HL-60 (cell line): ENCODE results near the gene CCSER2.

Experiments used
- DNase-seq, 2 experiments: peaks; one replicate each; pipeline ENCODE4 v3.0.0-alpha.2; 2010 to 2020; ENCODE audit warnings: low read depth in 1 of 2, low spot score in 1 of 2
- H3K27ac ChIP-seq: fragments of 250-450 bp; sonication (Bioruptor Pico); replicated peaks from 2 replicates; pipeline ENCODE4 v1.5.1; 2020; ENCODE audit warnings: mild to moderate bottlenecking, moderate library complexity
- H3K27me3 ChIP-seq: fragments of 250-450 bp; sonication (Bioruptor Pico); 2 replicates; pipeline ENCODE4 v1.5.1; 2021; ENCODE audit warnings: mild to moderate bottlenecking, moderate library complexity; ENCODE audit not compliant: insufficient read depth, poor library complexity, severe bottlenecking
- H3K4me3 ChIP-seq: replicated peaks from 2 replicates; pipeline ENCODE4 v1.5.1; 2011; ENCODE audit warnings: mild to moderate bottlenecking, control low read depth, low read length; ENCODE audit not compliant: insufficient read depth
- GABPA ChIP-seq: IDR thresholded peaks from 2 replicates; pipeline ENCODE4 v1.6.1; 2012; ENCODE audit warnings: low read depth
- POLR2AphosphoS5 ChIP-seq: IDR thresholded peaks from 2 replicates; pipeline ENCODE4 v1.6.1; 2012; ENCODE audit warnings: low read depth
- SPI1 ChIP-seq: IDR thresholded peaks from 2 replicates; pipeline ENCODE4 v1.6.1; 2012; ENCODE audit warnings: low read depth, mild to moderate bottlenecking, borderline replicate concordance
- TF ChIP-seq, protein P1 (sequence below): IDR thresholded peaks from 2 replicates; pipeline ENCODE4 v1.6.1; 2012; ENCODE audit warnings: low read depth; ENCODE audit not compliant: insufficient replicate concordance
- TF ChIP-seq, protein P2 (sequence below): IDR thresholded peaks from one replicate; pipeline ENCODE4 v1.5.1; 2011; ENCODE audit warnings: low read length, control low read depth, inconsistent platforms; ENCODE audit not compliant: insufficient read depth

Gene CCSER2

DNA sequence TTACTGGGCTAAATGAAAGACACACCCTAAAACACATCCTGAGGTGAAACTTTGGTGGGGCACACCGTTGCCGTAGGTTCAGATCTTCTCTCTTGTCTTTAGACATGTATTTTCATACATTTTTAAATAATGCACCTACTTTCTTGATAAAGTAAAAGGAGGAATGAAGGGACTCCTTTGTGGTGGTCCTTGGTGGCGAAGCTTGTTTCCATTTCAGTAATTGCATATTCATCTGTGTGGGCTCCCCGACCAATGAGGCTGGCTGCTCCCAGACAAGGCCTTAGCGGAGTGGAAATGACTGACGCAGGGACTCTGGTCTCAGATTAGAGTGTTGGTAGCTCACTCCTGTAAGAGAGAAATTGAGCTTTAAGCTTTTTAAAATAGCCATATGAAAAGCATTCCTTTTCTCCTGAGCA is 815 bp downstream of the CCSER2 start:
- Histone ChIP-seq H3K27me3 (no peaks in the 10 kb centered on the region), H3K4me3 (peak overlapping the region; percentile 69), H3K27ac (no peak overlapping the region)
- no peak for TF ChIP-seq GABPA
- no peak for TF ChIP-seq POLR2AphosphoS5
- TF ChIP-seq, protein P1, sequence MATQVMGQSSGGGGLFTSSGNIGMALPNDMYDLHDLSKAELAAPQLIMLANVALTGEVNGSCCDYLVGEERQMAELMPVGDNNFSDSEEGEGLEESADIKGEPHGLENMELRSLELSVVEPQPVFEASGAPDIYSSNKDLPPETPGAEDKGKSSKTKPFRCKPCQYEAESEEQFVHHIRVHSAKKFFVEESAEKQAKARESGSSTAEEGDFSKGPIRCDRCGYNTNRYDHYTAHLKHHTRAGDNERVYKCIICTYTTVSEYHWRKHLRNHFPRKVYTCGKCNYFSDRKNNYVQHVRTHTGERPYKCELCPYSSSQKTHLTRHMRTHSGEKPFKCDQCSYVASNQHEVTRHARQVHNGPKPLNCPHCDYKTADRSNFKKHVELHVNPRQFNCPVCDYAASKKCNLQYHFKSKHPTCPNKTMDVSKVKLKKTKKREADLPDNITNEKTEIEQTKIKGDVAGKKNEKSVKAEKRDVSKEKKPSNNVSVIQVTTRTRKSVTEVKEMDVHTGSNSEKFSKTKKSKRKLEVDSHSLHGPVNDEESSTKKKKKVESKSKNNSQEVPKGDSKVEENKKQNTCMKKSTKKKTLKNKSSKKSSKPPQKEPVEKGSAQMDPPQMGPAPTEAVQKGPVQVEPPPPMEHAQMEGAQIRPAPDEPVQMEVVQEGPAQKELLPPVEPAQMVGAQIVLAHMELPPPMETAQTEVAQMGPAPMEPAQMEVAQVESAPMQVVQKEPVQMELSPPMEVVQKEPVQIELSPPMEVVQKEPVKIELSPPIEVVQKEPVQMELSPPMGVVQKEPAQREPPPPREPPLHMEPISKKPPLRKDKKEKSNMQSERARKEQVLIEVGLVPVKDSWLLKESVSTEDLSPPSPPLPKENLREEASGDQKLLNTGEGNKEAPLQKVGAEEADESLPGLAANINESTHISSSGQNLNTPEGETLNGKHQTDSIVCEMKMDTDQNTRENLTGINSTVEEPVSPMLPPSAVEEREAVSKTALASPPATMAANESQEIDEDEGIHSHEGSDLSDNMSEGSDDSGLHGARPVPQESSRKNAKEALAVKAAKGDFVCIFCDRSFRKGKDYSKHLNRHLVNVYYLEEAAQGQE: no peak
- TF ChIP-seq, protein P2, sequence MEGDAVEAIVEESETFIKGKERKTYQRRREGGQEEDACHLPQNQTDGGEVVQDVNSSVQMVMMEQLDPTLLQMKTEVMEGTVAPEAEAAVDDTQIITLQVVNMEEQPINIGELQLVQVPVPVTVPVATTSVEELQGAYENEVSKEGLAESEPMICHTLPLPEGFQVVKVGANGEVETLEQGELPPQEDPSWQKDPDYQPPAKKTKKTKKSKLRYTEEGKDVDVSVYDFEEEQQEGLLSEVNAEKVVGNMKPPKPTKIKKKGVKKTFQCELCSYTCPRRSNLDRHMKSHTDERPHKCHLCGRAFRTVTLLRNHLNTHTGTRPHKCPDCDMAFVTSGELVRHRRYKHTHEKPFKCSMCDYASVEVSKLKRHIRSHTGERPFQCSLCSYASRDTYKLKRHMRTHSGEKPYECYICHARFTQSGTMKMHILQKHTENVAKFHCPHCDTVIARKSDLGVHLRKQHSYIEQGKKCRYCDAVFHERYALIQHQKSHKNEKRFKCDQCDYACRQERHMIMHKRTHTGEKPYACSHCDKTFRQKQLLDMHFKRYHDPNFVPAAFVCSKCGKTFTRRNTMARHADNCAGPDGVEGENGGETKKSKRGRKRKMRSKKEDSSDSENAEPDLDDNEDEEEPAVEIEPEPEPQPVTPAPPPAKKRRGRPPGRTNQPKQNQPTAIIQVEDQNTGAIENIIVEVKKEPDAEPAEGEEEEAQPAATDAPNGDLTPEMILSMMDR: no peak
- no peak for TF ChIP-seq SPI1
- no peak for DNase-seq

DNA sequence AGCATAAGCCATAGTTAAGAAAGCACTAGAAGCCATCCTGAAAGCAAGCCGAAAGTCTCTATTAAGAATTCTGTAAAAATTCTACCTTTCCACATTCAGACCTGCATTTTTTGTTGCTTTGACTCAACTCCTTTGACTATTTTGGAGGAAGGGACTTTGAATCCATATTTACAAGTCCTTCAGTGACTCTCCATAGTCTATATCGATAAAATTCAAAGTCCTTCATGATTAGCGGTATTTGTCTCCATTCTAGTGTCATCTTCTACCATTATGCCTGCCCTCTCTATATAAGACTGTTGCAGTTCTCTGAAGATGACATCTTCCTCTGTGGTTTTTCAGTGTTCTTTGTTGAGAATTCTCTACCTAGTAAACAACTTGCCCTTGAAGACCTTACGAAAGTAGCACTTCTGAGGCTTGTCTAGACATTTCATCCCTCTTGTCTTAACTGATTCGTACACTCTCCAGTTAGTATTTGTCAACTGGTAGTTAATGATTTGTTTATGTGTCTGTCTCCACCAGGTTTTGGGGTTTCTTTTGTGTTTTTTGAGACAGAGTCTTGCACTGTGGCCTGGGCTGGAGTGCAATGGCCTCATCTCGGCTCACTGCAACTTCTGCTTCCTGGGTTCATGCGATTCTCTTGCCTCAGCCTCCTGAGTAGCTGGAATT is 1.7 kb downstream of the CCSER2 start:
- H3K27me3 ChIP-seq: no peaks in the 10 kb centered on the region
- 0 out of 2 replicates have a peak overlapping the region, but pooled peaks have one; percentile 25 for H3K27ac ChIP-seq
- no peak overlapping the region for H3K4me3 ChIP-seq
- DNase-seq: peak in 1 of 2 experiments; percentile 25
- TF ChIP-seq, protein P1: no peak
- TF ChIP-seq SPI1 (no peak), POLR2AphosphoS5 (no peak), GABPA (no peak)
- TF ChIP-seq, protein P2: no peak

DNA sequence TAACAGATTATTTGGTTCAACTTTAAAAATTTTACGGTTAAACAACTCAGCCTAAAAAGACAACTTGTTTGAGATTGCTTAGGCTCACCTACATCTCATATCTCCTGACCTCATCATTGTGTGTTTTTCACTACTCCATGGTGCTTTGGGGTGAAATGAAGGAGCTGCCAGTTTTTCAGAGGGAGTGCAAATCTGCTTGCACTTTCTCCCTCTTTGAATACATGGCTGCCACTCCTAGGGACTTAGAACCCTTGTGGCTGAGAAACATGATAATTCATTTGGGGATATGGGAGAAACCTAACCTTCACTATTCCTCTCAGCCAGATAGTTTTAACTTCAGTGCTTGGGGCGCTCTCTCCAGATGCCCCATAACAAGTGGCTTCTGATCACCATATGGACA is 2.7 kb downstream of the CCSER2 start:
- Histone ChIP-seq H3K4me3 (no peak overlapping the region), H3K27ac (no peak overlapping the region), H3K27me3 (no peaks in the 10 kb centered on the region)
- no peak for DNase-seq
- TF ChIP-seq, protein P1: no peak
- no peak for TF ChIP-seq POLR2AphosphoS5
